Progenitor cell of endocrine pancreas (in vitro differentiated cells): ENCODE measurements around the gene TWSG1. TPM values are rescaled to one million over a fixed set of nuclear protein-coding genes. Genes with fewer than 3 reads are reported as not detected.

Source experiments
- DNase-seq: peaks from one replicate; pipeline ENCODE4 v3.0.0; 2021; ENCODE audit warnings: low spot score; ENCODE audit not compliant: unreplicated experiment
- H3K27ac Mint-ChIP-seq: 2 replicates; pipeline ENCODE4 v1.8.0; 2021; ENCODE audit warnings: mild to moderate bottlenecking, moderate library complexity, mixed read lengths
- H3K27me3 Mint-ChIP-seq: 2 replicates; pipeline ENCODE4 v1.8.0; 2021; ENCODE audit warnings: mixed read lengths
- H3K36me3 Mint-ChIP-seq: 2 replicates; pipeline ENCODE4 v1.8.0; 2022; ENCODE audit warnings: mixed read lengths; ENCODE audit not compliant: insufficient read depth
- H3K4me1 Mint-ChIP-seq: 2 replicates; pipeline ENCODE4 v1.8.0; 2021; ENCODE audit warnings: low read depth, mixed read lengths
- H3K4me3 Mint-ChIP-seq: 2 replicates; pipeline ENCODE4 v1.8.0; 2021; ENCODE audit warnings: low read depth, mild to moderate bottlenecking, moderate library complexity, mixed read lengths
- H3K9me3 Mint-ChIP-seq: 2 replicates; pipeline ENCODE4 v1.8.0; 2021; ENCODE audit warnings: low read depth, mixed read lengths
- total RNA-seq: library from RNA; stranded (reverse); gene quantifications from 2 replicates; pipeline ENCODE4 v1.2.1, GENCODE V29; 2021
- TF ChIP-seq, protein P1 (sequence below): fragments of 200-600 bp; sonication (generic); IDR thresholded peaks from one replicate; pipeline ENCODE4 v1.5.0; 2021; ENCODE audit warnings: antibody characterized with exemption, mild to moderate bottlenecking; ENCODE audit not compliant: unreplicated experiment

Gene TWSG1
- total RNA-seq, 1 donor from 2014 or later: 38.1 TPM

DNA sequence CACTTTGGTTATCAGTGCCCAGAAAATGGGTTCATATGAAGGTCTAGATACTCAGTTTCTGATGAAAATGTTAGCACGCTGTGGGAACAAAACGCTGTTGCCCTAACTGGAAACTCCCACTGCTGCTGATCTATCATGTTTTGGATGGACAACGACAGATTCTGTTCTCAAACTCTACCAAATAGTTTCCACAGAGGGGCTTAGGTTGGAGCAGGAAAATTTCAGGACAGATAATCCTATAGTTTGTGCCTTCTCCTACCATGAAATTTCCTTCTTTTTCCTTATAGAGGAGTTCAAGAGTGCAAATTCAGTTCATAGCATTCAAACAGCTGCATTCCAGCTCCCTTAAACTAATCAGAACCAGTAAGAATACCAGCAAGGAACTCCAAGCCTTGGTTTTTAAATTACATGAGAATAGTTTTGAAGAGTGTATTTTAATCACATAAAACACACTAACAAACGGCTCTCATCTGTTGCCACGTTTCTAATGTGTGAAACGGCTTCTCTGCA lies 82.0 kb downstream of the TWSG1 start:
- no peak for DNase-seq
- Mint-ChIP-seq H3K9me3 (no peaks in the 10 kb centered on the region), H3K4me1 (no peaks in the 10 kb centered on the region), H3K36me3 (no peaks in the 10 kb centered on the region), H3K4me3 (no peak overlapping the region), H3K27ac (no peak overlapping the region), H3K27me3 (no peaks in the 10 kb centered on the region)
- TF ChIP-seq, protein P1, sequence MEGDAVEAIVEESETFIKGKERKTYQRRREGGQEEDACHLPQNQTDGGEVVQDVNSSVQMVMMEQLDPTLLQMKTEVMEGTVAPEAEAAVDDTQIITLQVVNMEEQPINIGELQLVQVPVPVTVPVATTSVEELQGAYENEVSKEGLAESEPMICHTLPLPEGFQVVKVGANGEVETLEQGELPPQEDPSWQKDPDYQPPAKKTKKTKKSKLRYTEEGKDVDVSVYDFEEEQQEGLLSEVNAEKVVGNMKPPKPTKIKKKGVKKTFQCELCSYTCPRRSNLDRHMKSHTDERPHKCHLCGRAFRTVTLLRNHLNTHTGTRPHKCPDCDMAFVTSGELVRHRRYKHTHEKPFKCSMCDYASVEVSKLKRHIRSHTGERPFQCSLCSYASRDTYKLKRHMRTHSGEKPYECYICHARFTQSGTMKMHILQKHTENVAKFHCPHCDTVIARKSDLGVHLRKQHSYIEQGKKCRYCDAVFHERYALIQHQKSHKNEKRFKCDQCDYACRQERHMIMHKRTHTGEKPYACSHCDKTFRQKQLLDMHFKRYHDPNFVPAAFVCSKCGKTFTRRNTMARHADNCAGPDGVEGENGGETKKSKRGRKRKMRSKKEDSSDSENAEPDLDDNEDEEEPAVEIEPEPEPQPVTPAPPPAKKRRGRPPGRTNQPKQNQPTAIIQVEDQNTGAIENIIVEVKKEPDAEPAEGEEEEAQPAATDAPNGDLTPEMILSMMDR: no peak

DNA sequence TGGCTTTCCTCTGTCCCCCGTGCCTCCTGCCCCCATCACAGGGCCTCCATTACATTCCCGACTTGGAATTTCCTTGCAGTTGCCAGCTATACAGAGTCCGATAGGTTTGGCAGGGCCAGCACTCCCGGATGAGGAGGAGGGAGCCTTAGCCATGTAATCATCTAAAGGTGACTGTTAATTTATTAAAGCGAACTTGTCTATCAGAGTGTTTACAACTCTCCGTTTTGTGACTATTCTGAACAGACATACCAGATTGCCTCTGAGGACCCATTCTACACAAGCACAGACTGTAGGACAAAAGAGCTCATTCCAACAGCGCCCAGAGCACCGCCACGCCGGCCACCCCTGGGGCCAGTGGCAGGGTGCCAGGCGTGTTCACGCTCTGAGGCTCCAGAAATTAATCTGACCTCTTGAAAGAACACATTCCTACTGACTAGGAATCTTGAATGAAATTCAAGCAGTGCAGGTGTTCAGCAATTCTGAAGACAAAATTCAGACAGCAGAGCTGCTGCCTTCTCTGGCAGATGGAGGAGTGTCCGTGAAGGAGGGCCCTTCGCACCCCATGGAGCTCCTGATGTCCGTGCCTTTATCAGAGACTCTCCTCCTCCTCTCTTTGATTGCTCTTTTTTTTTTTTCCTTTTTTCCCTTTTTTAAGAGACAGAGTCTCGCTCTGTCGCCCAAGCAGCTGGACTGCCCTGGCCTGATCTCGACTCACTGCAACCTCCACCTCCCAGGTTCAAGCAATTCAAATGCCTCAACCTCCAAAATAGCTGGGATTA lies 82.7 kb downstream of the TWSG1 start:
- TF ChIP-seq, protein P1: no peak
- no peaks in the 10 kb centered on the region for H3K4me1 Mint-ChIP-seq
- H3K27ac Mint-ChIP-seq: no peak overlapping the region
- H3K27me3 Mint-ChIP-seq: no peaks in the 10 kb centered on the region
- H3K36me3 Mint-ChIP-seq: no peaks in the 10 kb centered on the region
- no peak for DNase-seq
- no peaks in the 10 kb centered on the region for H3K9me3 Mint-ChIP-seq
- no peak overlapping the region for H3K4me3 Mint-ChIP-seq

DNA sequence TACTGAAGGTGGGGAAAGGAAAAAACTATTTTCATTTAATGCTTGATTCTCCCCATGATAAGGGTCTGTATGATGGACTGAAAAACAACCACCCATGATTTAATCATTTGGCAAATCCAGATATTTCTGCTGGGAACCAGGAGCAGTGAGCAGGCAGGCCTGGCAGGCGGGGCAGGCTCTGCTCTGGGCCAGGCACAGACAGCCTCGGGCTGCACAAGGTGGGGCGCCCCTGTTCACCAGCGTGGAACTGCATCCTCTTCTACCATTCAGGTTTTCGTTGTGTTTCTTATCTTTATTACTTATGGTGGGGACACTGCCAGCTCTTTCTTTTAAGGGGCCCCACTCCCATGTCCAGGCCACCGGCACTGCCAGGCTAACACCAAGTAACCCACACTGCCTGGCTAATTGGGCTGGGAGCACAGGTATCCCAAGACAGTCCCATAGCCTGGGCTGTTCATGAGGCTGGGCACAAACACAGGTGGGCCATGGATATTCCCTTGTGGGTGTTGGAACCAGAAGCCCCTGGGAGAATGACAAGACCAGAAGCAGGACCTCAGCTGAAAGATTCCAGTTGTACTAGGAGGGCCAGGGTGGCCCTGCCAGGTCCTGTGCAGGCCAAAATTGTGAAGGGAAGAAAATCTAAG lies 83.6 kb downstream of the TWSG1 start:
- Mint-ChIP-seq H3K27me3 (no peaks in the 10 kb centered on the region), H3K4me3 (no peak overlapping the region), H3K9me3 (no peaks in the 10 kb centered on the region), H3K27ac (no peak overlapping the region), H3K4me1 (no peaks in the 10 kb centered on the region), H3K36me3 (no peaks in the 10 kb centered on the region)
- DNase-seq: no peak
- TF ChIP-seq, protein P1: no peak

DNA sequence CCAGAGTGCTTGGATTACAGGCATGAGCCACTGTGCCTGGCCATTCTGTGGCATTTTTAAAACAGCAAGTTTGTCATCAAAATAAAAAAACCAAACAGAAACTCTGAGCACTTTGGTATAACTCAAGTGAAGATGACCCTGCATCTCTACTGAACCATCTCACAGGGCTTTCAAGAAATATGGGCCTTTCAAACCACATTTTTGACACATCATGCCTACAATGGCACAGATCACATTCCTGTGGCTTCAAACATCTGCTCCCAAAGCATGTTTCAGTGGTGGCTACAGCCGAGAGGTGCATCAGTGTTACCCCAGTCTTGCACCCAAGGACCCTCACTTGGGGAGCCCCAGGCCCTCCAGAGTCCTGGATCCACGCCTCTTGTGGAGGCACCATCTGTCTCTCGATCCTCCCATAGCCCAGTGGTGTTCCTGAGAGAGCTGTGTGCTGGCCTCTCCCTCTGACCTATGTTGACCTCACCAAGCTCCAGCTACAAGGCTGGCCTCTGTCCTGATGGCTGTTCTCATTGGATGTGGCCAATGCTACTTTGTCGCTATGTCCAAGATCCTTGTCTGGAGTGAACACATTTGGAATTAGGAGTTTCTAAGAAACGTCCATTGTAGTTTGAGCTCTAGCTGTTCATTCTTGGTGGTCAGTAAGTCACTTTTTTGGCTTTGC lies 85.5 kb downstream of the TWSG1 start:
- no peaks in the 10 kb centered on the region for H3K27me3 Mint-ChIP-seq
- no peaks in the 10 kb centered on the region for H3K4me1 Mint-ChIP-seq
- TF ChIP-seq, protein P1: no peak
- no peaks in the 10 kb centered on the region for H3K36me3 Mint-ChIP-seq
- DNase-seq: no peak
- no peak overlapping the region for H3K4me3 Mint-ChIP-seq
- H3K9me3 Mint-ChIP-seq: no peaks in the 10 kb centered on the region
- H3K27ac Mint-ChIP-seq: no peak overlapping the region
